GM12891 (cell line): Measurements from ENCODE around the gene RACK1.
A peak's percentile ranks its signal among the peaks of the same experiment; 100 is the strongest.
"Not testable (repeated sequence)": the region's sequence is repeated elsewhere in the genome, so short reads cannot be mapped to it uniquely, and the experiment has no call there.

ENCODE experiments used
- DNase-seq: peaks from one replicate; pipeline ENCODE4 v3.0.0; 2011; ENCODE audit warnings: low spot score; ENCODE audit not compliant: insufficient read length
- FAIRE-seq: peaks from 2 replicates; lab custom pipeline; 2011; peaks lifted over from hg19 to GRCh38; lab: Jason Lieb, UNC
- PAX5 ChIP-seq: IDR thresholded peaks from 2 replicates; pipeline ENCODE4 v1.6.1; 2011; ENCODE audit warnings: low read length, moderate library complexity, mild to moderate bottlenecking; ENCODE audit not compliant: insufficient read depth, severe bottlenecking
- POLR2A ChIP-seq: IDR thresholded peaks from 2 replicates; pipeline ENCODE4 v1.6.1; 2011; ENCODE audit warnings: low read depth, low read length, control low read depth
- POLR2AphosphoS5 ChIP-seq: IDR thresholded peaks from 2 replicates; pipeline ENCODE4 v1.6.1; 2011; ENCODE audit warnings: low read depth, low read length, control low read depth
- POU2F2 ChIP-seq: IDR thresholded peaks from 2 replicates; pipeline ENCODE4 v1.6.1; 2011; ENCODE audit warnings: low read depth, mild to moderate bottlenecking, control low read depth, low read length, moderate library complexity
- SPI1 ChIP-seq: IDR thresholded peaks from 2 replicates; pipeline ENCODE4 v1.6.1; 2011; ENCODE audit warnings: low read depth, low read length, control low read depth
- TAF1 ChIP-seq: IDR thresholded peaks from 2 replicates; pipeline ENCODE4 v1.6.1; 2011; ENCODE audit warnings: low read depth, low read length, control low read depth

The RACK1 gene

GRCh38 chr5:181280251-181280762 lies 36.6 kb upstream of the RACK1 start:
- FAIRE-seq (no peak), DNase-seq (no peak)

GRCh38 chr5:181273433-181273744 lies 29.7 kb upstream of the RACK1 start:
- not testable (repeated sequence) for DNase-seq, FAIRE-seq

More at GRCh38 chr5:181280251-181280762, 36.6 kb upstream of the RACK1 start:
- TF ChIP-seq PAX5, result no peak
- TF ChIP-seq SPI1, result no peak
- no peak for TF ChIP-seq POLR2AphosphoS5
- TF ChIP-seq TAF1, result no peak

GRCh38 chr5:181271081-181271480 lies 27.4 kb upstream of the RACK1 start:
- FAIRE-seq (no peak), DNase-seq (no peak)
- no peak for TF ChIP-seq POU2F2
- no peak for TF ChIP-seq SPI1
- no peak for TF ChIP-seq PAX5
- TF ChIP-seq POLR2A, result no peak
- TF ChIP-seq POLR2AphosphoS5, result no peak
- no peak for TF ChIP-seq TAF1

- not testable (repeated sequence) for DNase-seq, FAIRE-seq
These were observed 24.2 kb upstream of the RACK1 start for GRCh38 chr5:181267907-181268306.

- not testable (repeated sequence) for FAIRE-seq, DNase-seq
These were observed 23.7 kb upstream of the RACK1 start for GRCh38 chr5:181267291-181267904.

GRCh38 chr5:181265092-181265671 lies 21.5 kb upstream of the RACK1 start:
- TF ChIP-seq POLR2AphosphoS5 (no peak), POU2F2 (no peak), SPI1 (no peak), PAX5 (no peak), POLR2A (no peak), TAF1 (no peak)
- DNase-seq, result no peak
- no peak for FAIRE-seq

- no peak for TF ChIP-seq POU2F2
- TF ChIP-seq POLR2A, result no peak
- no peak for TF ChIP-seq PAX5
- no peak for TF ChIP-seq SPI1
- no peak for TF ChIP-seq TAF1
- no peak for TF ChIP-seq POLR2AphosphoS5
- no peak for DNase-seq
- FAIRE-seq, result no peak
These were observed 19.9 kb upstream of the RACK1 start for GRCh38 chr5:181263633-181264032.

- 0 out of 2 replicates have a peak, but pooled peaks have one; percentile 23 for TF ChIP-seq POU2F2
- TF ChIP-seq POLR2AphosphoS5, result no peak; the same call in 1 of the 2 replicates
- TF ChIP-seq TAF1, result peak; percentile 68
- TF ChIP-seq SPI1, result peak; percentile 57; the same call in 1 of the 2 replicates
- no peak for TF ChIP-seq PAX5
- peak; percentile 73; the same call in 1 of the 2 replicates for TF ChIP-seq POLR2A
- peak; percentile 83 for FAIRE-seq
- peak; percentile 42 for DNase-seq
These were observed 17.8 kb upstream of the RACK1 start for GRCh38 chr5:181261320-181262049.

- DNase-seq, result peak; percentile 77
- TF ChIP-seq SPI1 (no peak), POLR2A (peak; percentile 98), PAX5 (no peak), POU2F2 (peak; percentile 92), TAF1 (peak; percentile 98), POLR2AphosphoS5 (peak; percentile 98)
- FAIRE-seq, result peak; percentile 96
These were observed 17.1 kb upstream of the RACK1 start, which contains the start of gene TRIM52 for GRCh38 chr5:181260720-181261319. TRIM52 (minus strand) TSS chr5:181261143; CDS start chr5:181260813, 330 bp downstream.
